ENCODE measurements around the gene HES2. TPM values are rescaled to one million over a fixed set of nuclear protein-coding genes. Genes with fewer than 3 reads are reported as not detected.

Gene HES2
- total and polyA plus RNA-seq, 2 experiments from 2014 or later = 0.27 to 1.2 TPM

DNA sequence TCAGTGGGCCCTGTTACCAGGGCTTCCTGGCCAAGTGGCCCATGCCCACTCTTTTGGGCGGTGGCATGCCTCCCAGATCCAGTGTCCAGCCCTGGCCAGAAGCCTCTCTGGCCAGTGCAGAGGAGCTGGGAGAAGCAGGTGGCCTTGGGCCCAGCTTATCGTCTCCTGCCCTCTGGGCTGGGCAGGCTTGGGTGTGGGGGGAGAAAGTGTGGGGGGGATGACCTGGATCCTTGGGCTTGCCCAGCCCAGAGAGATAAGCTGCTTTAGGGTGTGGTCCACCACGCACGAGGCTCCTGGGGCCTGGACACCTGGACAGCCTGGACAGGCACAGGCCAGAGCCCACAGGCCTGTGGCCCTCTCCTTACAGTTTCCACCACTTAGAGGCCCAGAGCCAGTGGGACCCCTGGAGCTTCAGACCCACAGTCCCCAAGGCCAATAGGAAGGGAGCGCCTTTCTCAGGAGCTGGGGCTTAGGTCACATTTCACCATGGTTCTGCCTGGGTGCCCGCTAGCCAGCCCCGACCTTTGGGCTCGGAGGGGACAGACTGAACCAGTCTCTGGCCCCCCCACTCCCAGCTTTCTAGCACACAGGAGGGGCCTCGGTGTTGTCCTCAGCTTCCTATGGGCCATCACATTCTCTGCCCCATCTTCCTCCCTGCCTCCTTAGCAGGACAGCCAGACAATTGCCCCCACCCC, 6.7 kb upstream of the HES2 start:
- no peak overlapping the region for H2AFZ ChIP-seq
- H3K4me2 ChIP-seq = no peak overlapping the region
- H3K36me3 ChIP-seq (replicated peaks; ENCODE audit: insufficient read depth, low read depth) = no peaks in the 10 kb centered on the region
- peaks cover 59% of the 10 kb centered on the region for H3K27me3 ChIP-seq
- TF ChIP-seq CTCF (IDR thresholded peaks at IDR 0.05; ENCODE audit: poor library complexity) (no peak), EZH2 (IDR thresholded peaks at IDR 0.05; ENCODE audit: borderline replicate concordance) (no peak)
- H3K4me3 ChIP-seq = no peak overlapping the region
- H3K9me3 ChIP-seq (ENCODE audit: low read depth) = no peaks in the 10 kb centered on the region
- WGBS (ENCODE audit: low lambda C conversion rate, missing lambda C conversion rate) = 79% methylated on average over 9 of the region's 9 CpGs
- H3K9me2 ChIP-seq (replicated peaks; ENCODE audit: insufficient read depth) = no peaks in the 10 kb centered on the region
- no peak overlapping the region for H3K27ac ChIP-seq
- DNase-seq (ENCODE audit: low spot score) = no peak
- no peaks in the 10 kb centered on the region for H4K20me1 ChIP-seq (ENCODE audit: insufficient read depth, poor library complexity, severe bottlenecking)
- H3K79me2 ChIP-seq = no peaks in the 10 kb centered on the region
- peaks cover 5% of the 10 kb centered on the region for H3K4me1 ChIP-seq (ENCODE audit: insufficient read depth)

DNA sequence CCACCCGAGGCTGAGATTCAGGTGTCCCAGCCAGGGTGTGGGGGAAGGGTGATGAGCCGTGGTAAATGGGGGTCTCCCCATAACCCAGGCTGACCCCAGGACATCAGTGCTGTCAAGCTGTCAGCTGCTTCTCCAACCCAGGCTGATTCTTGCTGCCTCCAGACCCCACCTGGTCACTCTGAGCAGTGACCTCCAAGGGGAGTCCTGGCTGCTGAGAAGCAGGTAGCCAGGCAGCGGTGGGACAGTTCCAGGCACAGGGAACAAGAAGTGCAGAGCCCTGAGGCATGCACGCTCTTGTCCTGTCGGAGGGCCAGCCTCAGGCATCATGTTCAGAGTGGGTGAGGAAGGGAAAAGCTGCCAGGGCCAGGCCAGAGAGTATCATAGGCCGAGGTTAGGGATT, 5.9 kb upstream of the HES2 start:
- Histone ChIP-seq H3K4me2 (no peak overlapping the region), H2AFZ (no peak overlapping the region), H3K9me2 (replicated peaks; ENCODE audit: insufficient read depth) (no peaks in the 10 kb centered on the region), H4K20me1 (ENCODE audit: insufficient read depth, poor library complexity, severe bottlenecking) (no peaks in the 10 kb centered on the region), H3K4me3 (no peak overlapping the region), H3K27me3 (peaks cover 66% of the 10 kb centered on the region), H3K36me3 (replicated peaks; ENCODE audit: insufficient read depth, low read depth) (no peaks in the 10 kb centered on the region), H3K4me1 (ENCODE audit: insufficient read depth) (peaks cover 6% of the 10 kb centered on the region), H3K27ac (no peak overlapping the region), H3K9me3 (ENCODE audit: low read depth) (no peaks in the 10 kb centered on the region), H3K79me2 (no peaks in the 10 kb centered on the region)
- 89% methylated on average over 6 of the region's 6 CpGs for WGBS (ENCODE audit: low lambda C conversion rate, missing lambda C conversion rate)
- DNase-seq (ENCODE audit: low spot score) = peak; percentile 3
- no peak for TF ChIP-seq EZH2phosphoT487 (IDR thresholded peaks at IDR 0.05; ENCODE audit: low read depth, severe bottlenecking, unreplicated experiment)
- TF ChIP-seq CTCF (IDR thresholded peaks at IDR 0.05; ENCODE audit: poor library complexity) = no peak
- no peak for TF ChIP-seq EZH2 (IDR thresholded peaks at IDR 0.05; ENCODE audit: borderline replicate concordance)

DNA sequence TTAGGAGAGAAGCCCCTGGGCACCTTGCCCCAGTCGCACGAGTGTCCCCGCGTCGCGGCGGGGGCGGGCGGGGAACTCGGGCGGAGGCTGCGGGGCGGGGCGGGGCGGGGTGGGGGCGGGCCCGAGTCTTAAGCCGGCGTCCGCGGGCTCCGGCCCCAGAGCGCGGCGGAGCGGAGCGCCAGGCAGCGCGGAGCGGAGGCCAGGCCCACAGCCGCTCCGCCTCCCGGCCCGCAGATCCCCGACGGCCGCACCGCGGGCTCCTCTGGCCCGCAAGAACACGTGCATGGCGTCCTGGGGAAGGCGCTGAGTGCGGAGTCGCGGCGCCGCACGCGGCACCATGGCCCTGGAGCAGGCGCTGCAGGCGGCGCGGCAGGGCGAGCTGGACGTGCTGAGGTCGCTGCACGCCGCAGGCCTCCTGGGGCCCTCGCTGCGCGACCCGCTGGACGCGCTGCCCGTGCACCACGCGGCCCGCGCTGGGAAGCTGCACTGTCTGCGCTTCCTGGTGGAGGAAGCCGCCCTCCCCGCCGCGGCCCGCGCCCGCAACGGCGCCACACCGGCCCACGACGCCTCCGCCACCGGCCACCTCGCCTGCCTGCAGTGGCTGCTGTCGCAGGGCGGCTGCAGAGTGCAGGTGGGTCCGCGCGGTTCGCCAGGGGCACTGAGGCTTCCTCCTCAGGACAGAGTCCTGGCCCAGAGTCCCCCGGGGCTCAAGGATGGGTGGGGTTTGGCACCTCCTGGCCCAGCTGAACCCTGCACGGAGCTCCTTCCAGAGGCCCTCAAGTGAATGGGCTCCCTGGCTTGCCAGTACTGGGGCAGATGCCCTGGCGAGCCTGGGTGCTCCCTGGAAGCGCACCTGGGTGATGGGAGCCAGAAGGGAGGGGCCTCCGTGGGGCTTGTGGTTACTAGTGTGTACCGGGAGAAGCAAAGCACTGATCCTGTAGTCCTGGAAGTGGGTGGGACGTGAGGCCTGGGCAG, 5.2 kb upstream of the HES2 start, which contains the start of gene ESPN:
ESPN (plus strand) TSS at position 158 of the 975 bp plus-strand sequence; CDS start at position 338, 180 bp downstream.
- peaks cover 13% of the 10 kb centered on the region for H3K4me1 ChIP-seq (ENCODE audit: insufficient read depth)
- H3K9me2 ChIP-seq (replicated peaks; ENCODE audit: insufficient read depth) = no peaks in the 10 kb centered on the region
- no peak within 1 kb of the TSS for H3K27ac ChIP-seq
- TF ChIP-seq EZH2phosphoT487 (IDR thresholded peaks at IDR 0.05; ENCODE audit: low read depth, severe bottlenecking, unreplicated experiment) (no peak), EZH2 (IDR thresholded peaks at IDR 0.05; ENCODE audit: borderline replicate concordance) (no peak), CTCF (IDR thresholded peaks at IDR 0.05; ENCODE audit: poor library complexity) (no peak)
- peaks cover 70% of the 10 kb centered on the region for H3K27me3 ChIP-seq
- peak within 1 kb of the TSS; percentile 72 for H3K4me2 ChIP-seq
- no peaks in the 10 kb centered on the region for H3K79me2 ChIP-seq
- H4K20me1 ChIP-seq (ENCODE audit: insufficient read depth, poor library complexity, severe bottlenecking) = no peaks in the 10 kb centered on the region
- WGBS (ENCODE audit: low lambda C conversion rate, missing lambda C conversion rate) = 14% methylated on average over 62 of the region's 99 CpGs
- no peak within 1 kb of the TSS for H3K4me3 ChIP-seq
- DNase-seq (ENCODE audit: low spot score) = peak; percentile 38
- H3K9me3 ChIP-seq (ENCODE audit: low read depth) = no peaks in the 10 kb centered on the region
- H3K36me3 ChIP-seq (replicated peaks; ENCODE audit: insufficient read depth, low read depth) = no peaks in the 10 kb centered on the region
- no peak within 1 kb of the TSS for H2AFZ ChIP-seq
